Stimulated activated CD8-positive, alpha-beta memory T cell treated with anti-CD3 and anti-CD28 coated beads, Interleukin-7, amount 100 ng/mL, for 4 hours (primary cell): ENCODE measurements around the gene CTSK.
"Not testable (repeated sequence)": the region's sequence is repeated elsewhere in the genome, so short reads cannot be mapped to it uniquely, and the experiment has no call there.

Experiments
- DNase-seq, 2 donors: peaks; one replicate each; pipeline ENCODE4 v3.0.0-alpha.2; 2020; ENCODE audit warnings: low read depth in 2 of 2

Gene CTSK

DNA sequence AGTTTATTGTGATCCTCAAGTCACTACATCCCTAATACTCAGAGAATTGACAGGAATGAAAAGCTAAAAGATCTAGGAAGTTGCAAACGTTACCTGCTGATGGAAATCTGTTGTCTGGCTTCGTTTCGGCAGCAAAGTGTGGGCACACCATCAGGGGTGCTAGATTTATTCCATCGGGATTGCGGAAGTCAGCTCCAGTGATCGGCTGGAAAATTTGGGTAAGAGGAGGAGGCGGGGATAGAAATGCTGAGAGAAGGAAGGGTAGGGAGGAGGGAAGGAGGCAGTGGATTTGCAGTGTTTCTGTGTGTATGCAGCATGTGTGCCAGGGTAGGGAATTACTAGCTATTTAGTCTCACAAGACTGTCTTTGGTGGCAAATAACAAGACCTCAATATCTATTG lies at the start of gene CTSK:
Gene CTSK, minus strand, starts transcription at position 140 of the 400 bp plus-strand sequence. CDS start 1,455 bp downstream, outside the sequence.
- DNase-seq = no peak

GRCh38 chr1:150852734-150853133 lies 44.7 kb upstream of the CTSK start:
- DNase-seq = not testable (repeated sequence)

DNA sequence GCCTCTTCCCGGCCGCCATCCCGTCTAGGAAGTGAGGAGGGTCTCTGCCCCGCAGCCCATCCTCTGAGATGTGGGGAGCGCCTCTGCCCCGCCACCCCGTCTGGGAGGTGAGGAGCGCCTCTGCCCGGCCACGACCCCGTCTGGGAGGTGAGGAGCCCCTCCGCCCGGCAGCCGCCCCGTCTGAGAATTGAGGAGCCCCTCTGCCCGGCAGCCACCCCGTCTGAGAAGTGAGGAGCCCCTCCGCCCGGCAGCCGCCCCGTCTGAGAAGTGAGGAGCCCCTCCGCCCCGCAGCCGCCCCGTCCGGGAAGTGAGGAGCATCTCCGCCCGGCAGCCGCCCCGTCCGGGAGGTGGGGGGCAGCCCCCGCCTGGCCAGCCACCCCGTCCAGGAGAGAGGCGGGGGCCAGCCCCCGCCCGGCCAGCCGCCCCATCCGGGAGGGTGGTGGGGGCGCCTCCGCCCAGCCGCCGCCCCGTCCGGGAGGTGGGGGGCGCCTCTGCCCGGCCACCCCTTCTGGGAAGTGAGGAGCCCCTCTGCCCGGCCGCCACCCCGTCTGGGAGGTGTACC lies 42.8 kb upstream of the CTSK start:
- not testable (repeated sequence) for DNase-seq

GRCh38 chr1:150846473-150847146 lies 38.5 kb upstream of the CTSK start:
- no peak for DNase-seq

GRCh38 chr1:150843474-150843873 lies 35.4 kb upstream of the CTSK start:
- DNase-seq = no peak

DNA sequence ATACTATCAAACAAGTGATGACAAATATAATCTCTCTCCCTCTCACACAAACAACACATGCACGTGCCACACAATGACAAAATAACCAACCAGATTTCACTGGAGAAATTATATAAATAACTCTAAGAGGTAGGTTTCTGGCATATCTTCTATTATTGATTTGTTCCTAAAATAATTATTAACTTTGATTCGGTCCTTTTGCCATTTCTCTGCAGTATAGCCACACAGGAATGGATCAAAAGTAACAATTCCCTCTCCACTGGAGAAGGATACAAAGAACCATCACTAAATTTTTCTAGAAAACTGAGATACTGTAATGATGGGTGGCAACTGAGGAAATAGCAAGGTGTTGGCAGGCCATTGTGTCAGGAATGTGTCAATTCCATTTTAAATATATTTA lies 34.9 kb upstream of the CTSK start:
- no peak for DNase-seq

DNA sequence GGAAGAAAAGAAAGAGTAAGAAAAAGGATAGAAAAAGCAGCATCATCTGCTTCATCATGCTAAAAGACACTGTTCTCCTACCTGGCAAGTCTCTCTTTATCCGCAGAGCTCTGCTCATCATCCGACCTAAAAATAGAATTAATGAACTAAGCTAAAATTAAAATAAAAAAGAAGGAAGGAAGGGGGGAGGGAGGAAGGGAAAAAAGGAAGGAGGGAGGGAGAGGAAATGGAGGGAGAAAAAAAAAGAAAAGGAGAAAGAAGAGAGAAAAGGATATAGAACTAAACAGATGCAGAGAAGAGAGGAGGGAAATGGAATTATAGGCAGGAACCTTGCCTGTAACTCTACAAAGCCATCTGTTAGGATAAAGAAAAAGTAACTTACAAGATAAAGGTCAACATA lies 34.3 kb upstream of the CTSK start:
- no peak for DNase-seq

GRCh38 chr1:150841626-150842025 lies 33.6 kb upstream of the CTSK start:
- DNase-seq = no peak

DNA sequence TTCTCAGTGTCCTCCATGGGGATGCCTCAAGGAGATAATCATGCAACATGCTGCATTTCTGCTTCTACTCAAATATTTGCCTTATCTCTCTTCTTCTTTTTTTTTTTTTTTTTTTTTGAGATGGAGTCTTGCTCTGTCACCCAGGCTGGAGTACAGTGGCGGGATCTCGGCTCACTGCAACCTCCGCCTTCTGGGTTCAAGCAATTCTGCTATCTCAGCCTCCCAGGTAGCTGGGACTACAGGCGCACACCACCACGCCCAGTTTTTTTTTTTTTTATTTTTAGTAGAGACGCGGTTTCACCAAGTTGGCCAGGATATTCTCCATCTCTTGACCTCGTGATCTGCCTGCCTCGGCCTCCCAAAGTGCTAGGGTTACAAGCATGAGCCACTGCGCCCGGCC lies 32.8 kb upstream of the CTSK start:
- DNase-seq = not testable (repeated sequence)

GRCh38 chr1:150836129-150836773 lies 28.2 kb upstream of the CTSK start:
- no peak for DNase-seq

DNA sequence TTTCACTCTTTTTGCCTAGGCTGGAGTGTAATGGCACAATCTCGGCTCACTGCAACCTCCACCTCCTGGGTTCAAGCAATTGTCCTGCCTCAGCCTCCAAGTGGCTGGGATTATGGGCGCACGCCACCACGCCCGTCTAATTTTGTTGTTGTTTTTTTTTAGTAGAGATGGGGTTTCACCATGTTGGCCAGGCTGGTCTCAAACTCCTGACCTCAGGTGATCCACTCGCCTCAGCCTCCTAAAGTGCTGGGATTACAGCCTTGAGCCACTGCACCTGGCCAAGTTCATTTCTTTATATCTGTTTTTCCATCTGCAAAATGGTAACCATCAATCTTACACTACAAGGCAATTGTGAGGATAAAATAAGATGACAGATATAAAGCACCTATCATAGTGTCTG lies 25.9 kb upstream of the CTSK start:
- not testable (repeated sequence) for DNase-seq

DNA sequence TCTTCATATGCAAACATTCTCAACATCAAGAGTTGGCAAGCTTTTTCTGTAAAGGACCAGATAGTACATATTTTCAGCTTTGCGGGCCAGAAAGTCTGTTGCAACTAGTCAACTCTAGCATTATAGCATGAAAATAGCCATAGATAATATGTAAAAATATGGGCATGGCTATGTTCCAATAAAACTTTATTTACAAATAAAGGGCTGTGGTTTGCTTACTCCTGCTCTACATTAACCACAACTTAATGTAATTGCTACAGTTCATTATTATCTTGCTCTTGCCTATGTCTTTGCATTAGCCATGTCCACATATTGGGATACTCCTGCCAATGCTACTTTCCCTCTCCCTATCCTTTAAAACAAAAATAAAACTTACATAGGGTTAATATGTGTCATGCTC lies 24.5 kb upstream of the CTSK start:
- DNase-seq = no peak

- no peak for DNase-seq
These were observed 21.7 kb upstream of the CTSK start for GRCh38 chr1:150829751-150830150.

DNA sequence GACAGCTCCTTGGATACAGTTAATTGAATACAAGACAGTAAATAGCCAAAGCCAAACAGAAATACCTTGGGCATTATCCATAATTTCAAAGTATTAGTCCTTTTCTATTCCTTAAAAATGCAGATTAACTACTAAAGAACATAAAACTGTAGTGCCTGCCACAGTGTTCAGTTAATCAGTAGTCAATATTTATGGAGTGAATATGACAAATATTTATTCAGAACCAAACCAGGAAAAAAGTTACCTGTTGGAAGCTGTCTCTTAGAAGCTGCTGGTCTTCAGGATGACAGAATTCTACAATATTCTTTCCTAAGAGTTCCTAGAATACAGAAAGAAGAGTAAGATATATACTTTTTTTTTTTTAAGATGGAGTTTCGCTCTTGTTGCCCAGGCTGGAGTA lies 18.2 kb upstream of the CTSK start:
- DNase-seq = no peak

- no peak for DNase-seq
These were observed 12.9 kb upstream of the CTSK start for GRCh38 chr1:150820730-150821512.

DNA sequence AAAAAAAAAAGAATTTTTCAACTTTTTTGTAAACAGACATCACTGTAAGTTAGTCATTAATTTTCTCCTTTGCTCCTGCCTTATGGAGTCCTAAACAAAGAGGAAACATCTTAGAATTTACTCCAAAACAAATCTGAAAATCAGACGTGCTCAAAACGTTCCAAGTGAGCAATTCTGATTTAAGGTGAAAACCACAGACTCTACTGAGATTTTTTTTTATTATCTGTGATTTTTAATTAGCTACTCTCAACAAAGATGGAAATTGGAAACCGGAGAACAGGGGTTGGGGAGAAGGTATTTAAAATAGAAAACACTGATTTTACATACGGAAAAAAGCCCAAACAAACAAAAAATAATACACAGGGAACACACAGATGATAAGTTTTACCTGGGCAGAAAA lies 7.8 kb upstream of the CTSK start:
- no peak for DNase-seq

- no peak for DNase-seq
These were observed 5.1 kb upstream of the CTSK start for GRCh38 chr1:150813028-150813707.

- DNase-seq = no peak
These were observed 3.0 kb upstream of the CTSK start for GRCh38 chr1:150810958-150811659.

DNA sequence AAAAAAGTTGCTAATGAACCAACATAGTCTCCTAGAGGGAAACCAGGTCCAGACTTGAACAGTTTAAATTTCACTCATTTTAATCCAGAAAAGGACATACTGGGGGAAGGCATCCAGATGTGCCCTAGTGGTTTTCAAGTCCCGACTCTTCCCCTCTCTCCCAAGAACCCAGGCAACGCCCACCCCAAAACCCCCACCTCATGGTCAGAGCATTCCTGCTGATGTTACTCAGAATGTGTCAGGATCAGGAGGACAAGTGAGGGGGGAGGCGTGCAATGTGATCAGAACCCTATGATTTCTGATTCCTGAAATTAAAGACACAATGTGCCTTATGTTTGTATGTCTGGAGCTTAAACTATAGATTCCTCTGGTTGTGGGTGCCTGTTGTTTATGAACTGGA lies 1.6 kb upstream of the CTSK start:
- no peak for DNase-seq

GRCh38 chr1:150808846-150809245 lies 786 bp upstream of the CTSK start:
- DNase-seq = no peak
